Retina (tissue), 1 donor: Measurements from ENCODE around the gene CCDC134.

Experiments used
- DNase-seq: peaks from one replicate; pipeline ENCODE4 v3.0.0-alpha.2; 2016

The CCDC134 gene

GRCh38 chr22:41787331-41787730 lies 13.1 kb upstream of the CCDC134 start:
- DNase-seq = no peak

GRCh38 chr22:41793871-41794270 lies 6.6 kb upstream of the CCDC134 start:
- no peak for DNase-seq

- no peak for DNase-seq
Measured at GRCh38 chr22:41798736-41799135, 1.7 kb upstream of the CCDC134 start.

GRCh38 chr22:41799486-41800347 lies 762 bp upstream of the CCDC134 start:
- DNase-seq = no peak

GRCh38 chr22:41801147-41801819 lies 804 bp downstream of the CCDC134 start:
- no peak for DNase-seq

- DNase-seq = no peak
Measured at GRCh38 chr22:41801886-41802285, 1.4 kb downstream of the CCDC134 start.

GRCh38 chr22:41805639-41806038 lies 5.2 kb downstream of the CCDC134 start:
- no peak for DNase-seq

GRCh38 chr22:41808400-41808799 lies 7.9 kb downstream of the CCDC134 start:
- DNase-seq = no peak

GRCh38 chr22:41810022-41810421 lies 9.5 kb downstream of the CCDC134 start:
- no peak for DNase-seq

GRCh38 chr22:41812805-41813545 lies 12.5 kb downstream of the CCDC134 start:
- DNase-seq = no peak

- no peak for DNase-seq
Measured at GRCh38 chr22:41813726-41814410, 13.4 kb downstream of the CCDC134 start.

- DNase-seq = no peak
Measured at GRCh38 chr22:41815716-41816115, 15.2 kb downstream of the CCDC134 start.

- DNase-seq = no peak
Measured at GRCh38 chr22:41816241-41816640, 15.8 kb downstream of the CCDC134 start.

- DNase-seq = no peak
Measured at GRCh38 chr22:41816871-41817270, 16.4 kb downstream of the CCDC134 start.

- no peak for DNase-seq
Measured at GRCh38 chr22:41818011-41818410, 17.5 kb downstream of the CCDC134 start.

GRCh38 chr22:41818596-41818995 lies 18.1 kb downstream of the CCDC134 start:
- DNase-seq = no peak

- no peak for DNase-seq
Measured at GRCh38 chr22:41819257-41819656, 18.8 kb downstream of the CCDC134 start.

- peak; percentile 9 for DNase-seq
Measured at GRCh38 chr22:41820447-41820846, 20.0 kb downstream of the CCDC134 start.

- peak; percentile 40 for DNase-seq
Measured at GRCh38 chr22:41821471-41822316, 21.2 kb downstream of the CCDC134 start.

GRCh38 chr22:41822317-41823057 lies 22.0 kb downstream of the CCDC134 start:
- no peak for DNase-seq

GRCh38 chr22:41823797-41824196 lies 23.3 kb downstream of the CCDC134 start:
- no peak for DNase-seq
